ENCODE data around the gene DOCK8. TPM values are rescaled to one million over a fixed set of nuclear protein-coding genes. Genes with fewer than 3 reads are reported as not detected.

DOCK8 gene
- total and polyA plus RNA-seq, 2 of the 4 experiments (the other 2 are of a cell fraction) = not detected

GRCh38 chr9:336039-336438 is 121.4 kb downstream of the DOCK8 start:
- Histone ChIP-seq H2BK120ac (ENCODE audit: low read depth, low read length) (no peak overlapping the region), H3K4me3 (ENCODE audit: insufficient read depth, low read depth, low read length) (no peak overlapping the region), H4K20me1 (ENCODE audit: insufficient read depth, low read length) (no peaks in the 10 kb centered on the region), H2AK9ac (replicated peaks; ENCODE audit: low read depth, low read length, poor library complexity) (no peak overlapping the region), H4K91ac (ENCODE audit: insufficient read depth, low read depth, low read length) (no peak overlapping the region), H3K4ac (ENCODE audit: low read depth, low read length) (no peak overlapping the region), H3K23ac (ENCODE audit: low read depth, low read length) (no peak overlapping the region), H2BK15ac (ENCODE audit: low read depth, low read length) (no peak overlapping the region), H3K79me1 (ENCODE audit: low read depth in 1 of 2, low read length in 2 of 2) (no peaks in the 10 kb centered on the region), H3K9me1 (ENCODE audit: insufficient read depth, low read length) (no peaks in the 10 kb centered on the region), H3K27me3 (ENCODE audit: control insufficient read depth, insufficient read depth, low read length) (no peaks in the 10 kb centered on the region), H3K9me3 (ENCODE audit: control insufficient read depth, insufficient read depth, low read length) (no peaks in the 10 kb centered on the region), H3K27ac (ENCODE audit: insufficient read depth, low read length) (no peak overlapping the region), H3K4me2 (ENCODE audit: low read depth, low read length) (no peak overlapping the region), H2BK5ac (ENCODE audit: low read depth, low read length, poor library complexity, severe bottlenecking) (no peak overlapping the region), H4K5ac (ENCODE audit: low read depth, low read length) (no peak overlapping the region), H2BK20ac (ENCODE audit: low read depth, low read length) (no peak overlapping the region), H2AFZ (replicated peaks; ENCODE audit: low read length, poor library complexity) (no peak overlapping the region), H3K56ac (ENCODE audit: extremely low read depth, insufficient read depth, low read length) (no peak overlapping the region), H3K14ac (replicated peaks; ENCODE audit: low read depth, low read length) (no peak overlapping the region), H3K18ac (ENCODE audit: low read depth, low read length) (no peak overlapping the region), H2AK5ac (ENCODE audit: low read depth, low read length) (no peak overlapping the region), H3K4me1 (ENCODE audit: control insufficient read depth, insufficient read depth, low read length) (no peaks in the 10 kb centered on the region), H3K9ac (ENCODE audit: low read depth, low read length) (no peak overlapping the region), H3K36me3 (ENCODE audit: control insufficient read depth, insufficient read depth, low read length) (no peaks in the 10 kb centered on the region), H4K8ac (ENCODE audit: low read depth in 2 of 2, low read length in 2 of 2) (no peak overlapping the region)
- TF ChIP-seq ELK1 (IDR thresholded peaks at IDR 0.05; ENCODE audit: borderline replicate concordance, low read depth, low read length) = no peak
- no peak for TF ChIP-seq RAD21 (IDR thresholded peaks at IDR 0.05; ENCODE audit: low read length)
- TF ChIP-seq CEBPB (IDR thresholded peaks at IDR 0.05; ENCODE audit: low read depth, low read length) = no peak
- no peak for TF ChIP-seq RFX5 (IDR thresholded peaks at IDR 0.05; ENCODE audit: low read depth, low read length)
- in situ Hi-C loops (cut with MboI; ENCODE audit: low sequenced_read_pairs) (no loop called here), dilution Hi-C loops (cut with HindIII; ENCODE audit: low sequenced_read_pairs, unreplicated experiment) (no loop called here), intact Hi-C loops (cut with micrococcal nuclease) (no loop called here)
- ATAC-seq (ENCODE audit: low read depth) = peak; percentile 75
- CTCF ChIA-PET = no interaction called here
- no TSS peak for BruUV-seq (replicated peaks)
- 20% methylated on average over 1 of the region's 2 CpGs; no CpG with 5 or more reads in 1 of the 2 experiments for WGBS, 2 experiments (ENCODE audit: extremely low coverage in 2 of 2, insufficient read length in 1 of 2)
- DNase-seq = no peak
- POLR2A ChIA-PET (ENCODE audit: unreplicated experiment) = no interaction called here
